HG03135 (cell line): ENCODE measurements around the gene ONECUT2.

ENCODE experiments used
- ATAC-seq: cut with Tn5 transposase; IDR thresholded peaks from one replicate; pipeline ENCODE4 v1.9.1; 2021; ENCODE audit warnings: mild to moderate bottlenecking, moderate library complexity; ENCODE audit not compliant: unreplicated experiment

The ONECUT2 gene

DNA sequence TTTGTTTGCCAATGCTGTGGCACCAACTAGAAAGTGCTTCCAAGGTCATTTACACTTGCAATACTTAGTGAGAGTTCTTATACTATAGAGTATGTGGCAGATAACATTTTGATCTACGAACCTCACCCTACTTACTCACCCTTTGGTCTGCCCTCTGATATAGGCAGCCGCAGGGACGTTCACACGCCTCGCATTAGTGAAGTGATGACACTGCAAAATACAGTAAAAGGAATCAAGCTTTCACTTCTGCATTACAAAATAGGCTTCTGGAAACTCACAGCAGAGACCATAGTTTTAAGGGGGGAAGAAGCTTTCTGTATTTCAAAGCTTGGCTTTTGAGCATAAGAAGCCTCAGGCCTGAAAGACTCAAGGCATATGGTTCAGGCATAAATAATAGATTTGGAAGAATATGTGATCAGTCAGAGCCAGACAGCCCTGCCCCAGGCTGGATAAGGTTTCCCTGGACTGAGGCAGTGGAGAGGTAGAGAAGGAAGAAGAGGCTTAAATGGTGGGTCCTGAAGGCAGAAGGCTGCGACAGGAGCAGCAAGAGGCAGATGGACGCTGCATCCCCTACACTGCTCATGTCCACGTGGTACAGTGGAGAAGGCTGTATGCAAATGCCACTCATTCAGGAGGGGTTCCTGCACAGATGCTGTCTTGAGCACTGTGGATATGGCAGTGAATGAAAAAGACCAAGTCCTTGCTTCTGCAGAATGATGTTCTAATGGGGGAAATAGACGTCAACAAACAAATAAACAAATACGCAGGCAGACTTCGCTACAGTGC is 88.2 kb downstream of the ONECUT2 start:
- no peak for ATAC-seq

- no peak for ATAC-seq
Observed at GRCh38 chr18:57527556-57528229, 92.5 kb downstream of the ONECUT2 start.

- ATAC-seq = no peak
Observed at GRCh38 chr18:57529151-57529550, 94.0 kb downstream of the ONECUT2 start.

DNA sequence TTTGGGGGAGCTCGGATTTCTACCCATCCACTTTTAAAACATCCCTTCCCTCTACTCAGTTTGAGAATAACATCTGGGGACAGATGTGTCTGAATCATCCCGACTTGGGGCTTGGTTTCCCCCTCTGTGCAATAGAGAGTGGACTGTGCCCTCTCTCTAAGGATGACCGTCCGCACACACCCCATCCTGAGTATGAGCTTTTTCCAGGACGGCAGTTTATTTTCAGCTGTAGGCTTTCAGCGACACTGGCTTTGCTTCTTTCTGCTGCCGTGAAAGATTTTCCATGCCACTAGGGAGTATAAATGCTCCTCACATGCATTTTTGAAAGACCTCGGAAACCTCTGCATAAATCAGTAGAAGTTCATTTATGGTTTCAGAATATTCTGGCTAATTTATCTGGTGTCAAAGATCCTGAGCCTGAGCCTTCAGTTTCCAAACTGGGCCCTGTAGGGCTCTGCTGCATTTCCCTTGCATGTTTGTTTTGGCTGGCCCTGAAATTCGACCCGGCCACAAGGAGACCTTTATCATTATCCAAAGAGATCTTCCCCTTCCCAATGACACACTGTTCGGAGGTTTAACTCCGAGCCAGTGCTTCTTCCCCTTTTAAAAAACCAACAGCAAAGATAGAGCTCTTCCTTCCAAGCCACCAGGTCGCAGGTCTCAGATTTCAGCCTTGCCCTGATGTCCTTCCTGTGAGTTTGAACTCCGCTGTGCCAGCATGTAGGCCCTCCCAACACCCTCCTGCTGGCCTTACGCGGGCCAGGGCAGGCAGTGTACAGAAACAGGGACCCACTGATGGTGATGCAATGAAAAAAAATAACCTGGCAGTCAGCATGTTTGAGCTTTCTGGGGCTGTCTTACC is 98.1 kb downstream of the ONECUT2 start:
- ATAC-seq = no peak

GRCh38 chr18:57533868-57534510 is 98.8 kb downstream of the ONECUT2 start:
- no peak for ATAC-seq

DNA sequence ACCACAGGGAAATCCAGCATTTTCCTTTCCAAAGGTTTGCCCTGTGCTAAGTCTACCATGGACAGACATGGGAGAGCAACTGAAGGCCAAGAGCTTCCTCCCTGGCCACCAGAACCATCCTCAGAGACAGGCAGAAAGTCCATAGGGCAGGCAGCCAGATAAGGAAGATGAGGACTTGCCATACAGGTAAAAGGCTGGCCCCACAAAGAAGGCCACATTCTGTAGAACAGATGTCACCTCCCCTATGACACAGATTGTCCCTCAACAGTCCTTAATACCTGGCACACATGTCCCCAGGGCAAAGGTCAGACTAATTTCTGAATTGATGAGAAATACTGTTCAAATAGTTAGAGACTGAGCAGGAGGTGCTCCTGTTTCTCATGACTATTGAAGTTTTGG is 99.3 kb downstream of the ONECUT2 start:
- no peak for ATAC-seq

DNA sequence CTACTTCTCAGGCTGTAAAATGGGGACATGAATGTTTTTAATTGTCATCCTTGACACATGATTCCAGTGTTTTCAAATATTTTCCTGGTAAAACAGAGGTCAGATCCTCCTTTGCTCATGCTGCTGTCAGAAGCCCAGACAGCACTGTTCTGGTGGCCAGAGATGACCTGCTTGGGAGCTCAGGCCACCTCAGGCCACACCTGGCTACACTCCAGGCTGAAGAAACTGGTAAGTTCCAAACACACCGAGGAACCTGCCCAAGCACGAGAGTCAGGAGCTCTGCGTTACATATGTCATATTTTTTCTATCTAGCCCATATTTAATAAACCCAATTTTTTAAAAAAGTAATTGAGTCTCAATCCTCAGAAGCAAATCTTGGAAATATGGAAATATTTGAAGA is 103.4 kb downstream of the ONECUT2 start:
- no peak for ATAC-seq

DNA sequence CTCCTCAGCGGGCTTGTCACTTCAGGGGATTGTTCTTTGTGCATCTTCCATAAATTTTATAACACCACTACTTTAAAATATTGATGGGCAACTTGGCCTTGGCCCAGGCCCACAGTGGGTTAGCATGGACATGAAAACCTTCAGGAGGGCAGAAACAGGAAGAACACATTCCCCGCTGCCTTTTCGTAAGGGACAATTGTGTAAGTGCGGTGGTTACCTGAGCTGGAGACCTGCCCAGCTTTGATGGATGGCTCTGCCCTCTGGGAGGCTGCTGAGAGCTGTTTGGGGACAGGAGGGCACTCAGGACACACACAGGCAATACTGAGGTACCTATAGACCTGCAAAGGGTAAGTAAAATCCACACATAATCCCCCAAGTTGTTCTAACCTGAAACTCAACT is 104.5 kb downstream of the ONECUT2 start:
- no peak for ATAC-seq
